Mesodermal cell (in vitro differentiated cells): Measurements from ENCODE around the gene TMEM51.

Experiments
- H3K27ac ChIP-seq: 2 replicates; pipeline ENCODE4 v1.7.0; 2013; ENCODE audit warnings: mild to moderate bottlenecking, low read depth, low read length, moderate library complexity; ENCODE audit not compliant: severe bottlenecking
- H3K36me3 ChIP-seq: 2 replicates; pipeline ENCODE4 v1.7.1; 2013; ENCODE audit warnings: mild to moderate bottlenecking, low read length, moderate library complexity; ENCODE audit not compliant: control insufficient read depth, insufficient read depth
- H3K4me1 ChIP-seq: one replicate; pipeline ENCODE4 v1.7.1; 2013; ENCODE audit warnings: mild to moderate bottlenecking, low read length; ENCODE audit not compliant: insufficient read depth, control insufficient read depth, poor library complexity, severe bottlenecking
- H3K4me3 ChIP-seq: 2 replicates; pipeline ENCODE4 v1.7.0; 2013; ENCODE audit warnings: low read length, control low read depth, mild to moderate bottlenecking; ENCODE audit not compliant: insufficient read depth, poor library complexity, severe bottlenecking; ENCODE audit errors: extremely low read depth
- H3K9me3 ChIP-seq: 2 replicates; pipeline ENCODE4 v1.7.1; 2013; ENCODE audit warnings: mild to moderate bottlenecking, low read length, moderate library complexity; ENCODE audit not compliant: control insufficient read depth
- WGBS, 2 experiments: methylation state at CpG; one replicate each; pipeline ENCODE4 v1.1.5; 2013; ENCODE audit warnings: missing lambda C conversion rate in 2 of 2; ENCODE audit not compliant: insufficient coverage in 2 of 2; 5-methylcytosine and 5-hydroxymethylcytosine counted together

Gene TMEM51

GRCh38 chr1:15236321-15236721, 82.8 kb downstream of the TMEM51 start:
- Histone ChIP-seq H3K4me1 (no peaks in the 10 kb centered on the region), H3K9me3 (no peaks in the 10 kb centered on the region), H3K27ac (no peak overlapping the region), H3K36me3 (no peaks in the 10 kb centered on the region), H3K4me3 (no peak overlapping the region)
- WGBS, 2 experiments: 96 to 98% methylated on average over 4 of the region's 5 CpGs

- Histone ChIP-seq H3K36me3 (no peaks in the 10 kb centered on the region), H3K4me1 (no peaks in the 10 kb centered on the region), H3K4me3 (no peak overlapping the region), H3K9me3 (no peaks in the 10 kb centered on the region), H3K27ac (no peak overlapping the region)
- WGBS, 2 experiments: 91 to 94% methylated on average over 6 to 8 of the region's 9 CpGs
These were observed 83.2 kb downstream of the TMEM51 start for GRCh38 chr1:15236746-15237145.

- 78 to 89% methylated on average over 1 of the region's 1 CpG for WGBS, 2 experiments
- no peak overlapping the region for H3K4me3 ChIP-seq
- no peaks in the 10 kb centered on the region for H3K4me1 ChIP-seq
- no peaks in the 10 kb centered on the region for H3K36me3 ChIP-seq
- no peaks in the 10 kb centered on the region for H3K9me3 ChIP-seq
- H3K27ac ChIP-seq: no peak overlapping the region
These were observed 85.2 kb downstream of the TMEM51 start for GRCh38 chr1:15238789-15239188.

GRCh38 chr1:15242766-15243165, 89.2 kb downstream of the TMEM51 start:
- WGBS, 2 experiments: 93 to 96% methylated on average over 4 of the region's 7 CpGs
- Histone ChIP-seq H3K9me3 (peaks cover 3% of the 10 kb centered on the region), H3K27ac (no peak overlapping the region), H3K36me3 (no peaks in the 10 kb centered on the region), H3K4me3 (no peak overlapping the region), H3K4me1 (peaks cover 6% of the 10 kb centered on the region)

GRCh38 chr1:15243275-15244043, 89.9 kb downstream of the TMEM51 start:
- peaks cover 3% of the 10 kb centered on the region for H3K9me3 ChIP-seq

GRCh38 chr1:15244813-15245212, 91.3 kb downstream of the TMEM51 start:
- Histone ChIP-seq H3K4me3 (no peak overlapping the region), H3K4me1 (peaks cover 6% of the 10 kb centered on the region), H3K27ac (no peak overlapping the region), H3K36me3 (no peaks in the 10 kb centered on the region), H3K9me3 (peaks cover 3% of the 10 kb centered on the region)
- WGBS, 2 experiments: 63 to 88% methylated on average over 1 to 2 of the region's 5 CpGs

More at GRCh38 chr1:15243275-15244043, 89.9 kb downstream of the TMEM51 start:
- H3K36me3 ChIP-seq: no peaks in the 10 kb centered on the region
- 76 to 85% methylated on average over 7 to 10 of the region's 10 CpGs for WGBS, 2 experiments
- no peak overlapping the region for H3K27ac ChIP-seq
- H3K4me3 ChIP-seq: no peak overlapping the region
- peaks cover 6% of the 10 kb centered on the region for H3K4me1 ChIP-seq

GRCh38 chr1:15245593-15246360, 92.2 kb downstream of the TMEM51 start:
- H3K9me3 ChIP-seq: peaks cover 3% of the 10 kb centered on the region
- no peaks in the 10 kb centered on the region for H3K36me3 ChIP-seq
- 77 to 94% methylated on average over 7 to 8 of the region's 11 CpGs for WGBS, 2 experiments
- peaks cover 6% of the 10 kb centered on the region for H3K4me1 ChIP-seq
- H3K4me3 ChIP-seq: no peak overlapping the region
- H3K27ac ChIP-seq: peak overlapping the region; percentile 29

- 5 to 14% methylated on average over 41 to 47 of the region's 55 CpGs for WGBS, 2 experiments
- Histone ChIP-seq H3K4me1 (peaks cover 6% of the 10 kb centered on the region), H3K27ac (no peak within 1 kb of the TSS), H3K36me3 (no peaks in the 10 kb centered on the region), H3K4me3 (peak within 1 kb of the TSS; percentile 37), H3K9me3 (peaks cover 3% of the 10 kb centered on the region)
These were observed 93.5 kb downstream of the TMEM51 start, which contains the start of gene FHAD1 for GRCh38 chr1:15246960-15247614. TSS of gene FHAD1 (plus strand) at chr1:15247223. CDS start at chr1:15251785, 4,562 bp downstream.

- 75% methylated on average over 3 to 4 of the region's 4 CpGs for WGBS, 2 experiments
- Histone ChIP-seq H3K27ac (no peak overlapping the region), H3K9me3 (peaks cover 3% of the 10 kb centered on the region), H3K36me3 (no peaks in the 10 kb centered on the region), H3K4me3 (no peak overlapping the region), H3K4me1 (peaks cover 6% of the 10 kb centered on the region)
These were observed 94.7 kb downstream of the TMEM51 start for GRCh38 chr1:15248216-15248615.

GRCh38 chr1:15249081-15249480, 95.5 kb downstream of the TMEM51 start:
- H3K9me3 ChIP-seq: peaks cover 3% of the 10 kb centered on the region
- peaks cover 6% of the 10 kb centered on the region for H3K4me1 ChIP-seq
- 76 to 81% methylated on average over 4 to 5 of the region's 5 CpGs for WGBS, 2 experiments
- H3K4me3 ChIP-seq: no peak overlapping the region
- no peaks in the 10 kb centered on the region for H3K36me3 ChIP-seq
- no peak overlapping the region for H3K27ac ChIP-seq
